SK-N-SH (cell line): Measurements from ENCODE around the gene RELCH. TPM values are rescaled to one million over a fixed set of nuclear protein-coding genes. Genes with fewer than 3 reads are reported as not detected.

Source experiments
- CTCF ChIA-PET: fragments of 300-600, 350-600 bp; formaldehyde crosslinking; extraction: SDS; loops from one replicate; lab custom pipeline; 2021; lab: Yijun Ruan, JAX
- POLR2A ChIA-PET: fragments of 350-600 bp; sonication (Branson Sonifier 250); formaldehyde crosslinking; extraction: SDS; loops from one replicate; lab custom pipeline; 2020; ENCODE audit warnings: antibody characterized with exemption, inconsistent platforms; lab: Yijun Ruan, JAX
- DNase-seq: peaks from one replicate; pipeline ENCODE4 v3.0.0; 2012
- H2AFZ ChIP-seq: fragments of 200-600 bp; sonication (generic); 2 replicates; pipeline ENCODE4 v1.8.1; 2016; ENCODE audit warnings: antibody characterized with exemption, mild to moderate bottlenecking, low read depth
- H3F3A ChIP-seq: fragments of 200-600 bp; sonication (generic); replicated peaks from 2 replicates; pipeline ENCODE3; 2016; ENCODE audit warnings: antibody characterized with exemption, mild to moderate bottlenecking; ENCODE audit not compliant: insufficient read depth
- H3K27ac ChIP-seq, 2 experiments: fragments of 200-500 bp in 1 of 2; fragments of 200-600 bp in 1 of 2; sonication (Bioruptor generic) in 1 of 2; sonication (generic), shearing (Covaris generic) in 1 of 2; 2 replicates each; pipeline versions ENCODE4 v1.5.1 to v1.6.1; 2014 to 2016; ENCODE audit warnings: low read depth in 2 of 2, inconsistent platforms in 1 of 2, low read length in 1 of 2, mild to moderate bottlenecking in 1 of 2, mixed read lengths in 1 of 2
- H3K27me3 ChIP-seq: fragments of 200-600 bp; sonication (generic), shearing (Covaris generic); 2 replicates; pipeline ENCODE4 v1.6.1; 2016; ENCODE audit warnings: mixed run types; ENCODE audit not compliant: insufficient read depth
- H3K36me3 ChIP-seq, 2 experiments: fragments of 200-500 bp in 1 of 2; fragments of 200-600 bp in 1 of 2; sonication (Bioruptor generic) in 1 of 2; sonication (generic) in 1 of 2; replicated peaks in 1 of 2; 2 replicates each; pipeline versions ENCODE3 to v1.5.1; 2014 to 2016; ENCODE audit warnings: low read length in 1 of 2, mild to moderate bottlenecking in 1 of 2; ENCODE audit not compliant: insufficient read depth in 2 of 2, control insufficient read depth in 1 of 2
- H3K4me1 ChIP-seq, 2 experiments: fragments of 200-500 bp in 1 of 2; fragments of 200-600 bp in 1 of 2; sonication (Bioruptor generic) in 1 of 2; sonication (generic), shearing (Covaris generic) in 1 of 2; 2 replicates each; pipeline versions ENCODE4 v1.5.1 to v1.6.1; 2014 to 2016; ENCODE audit warnings: low read depth in 1 of 2, low read length in 1 of 2, mixed run types in 1 of 2; ENCODE audit not compliant: insufficient read depth in 2 of 2, control insufficient read depth in 1 of 2
- H3K4me2 ChIP-seq: fragments of 200-600 bp; sonication (generic), shearing (Covaris generic); 2 replicates; pipeline ENCODE4 v1.6.1; 2017; ENCODE audit warnings: mixed run types
- H3K4me3 ChIP-seq, 2 experiments: fragments of 200-500 bp in 1 of 2; fragments of 200-600 bp in 1 of 2; sonication (Bioruptor generic) in 1 of 2; sonication (generic), shearing (Covaris generic) in 1 of 2; 2 replicates each; pipeline versions ENCODE4 v1.5.1 to v1.8.1; 2014 to 2016; ENCODE audit warnings: low read depth in 2 of 2, inconsistent platforms in 1 of 2, low read length in 1 of 2, mild to moderate bottlenecking in 1 of 2, mixed read lengths in 1 of 2, moderate library complexity in 1 of 2
- H3K79me2 ChIP-seq: fragments of 200-600 bp; sonication (generic); 2 replicates; pipeline ENCODE4 v1.8.1; 2017; ENCODE audit warnings: mild to moderate bottlenecking; ENCODE audit not compliant: insufficient read depth
- H3K9ac ChIP-seq: fragments of 200-600 bp; sonication (generic); 2 replicates; pipeline ENCODE4 v1.6.1; 2017; ENCODE audit warnings: mixed run types
- H3K9me2 ChIP-seq: fragments of 200-600 bp; sonication (generic); 2 replicates; pipeline ENCODE4 v1.6.1; 2017; ENCODE audit warnings: mixed run types
- H3K9me3 ChIP-seq: fragments of 200-600 bp; sonication (generic); 2 replicates; pipeline ENCODE4 v1.6.1; 2017; ENCODE audit warnings: mixed run types, mild to moderate bottlenecking, moderate library complexity
- H4K20me1 ChIP-seq: fragments of 200-600 bp; sonication (generic); 2 replicates; pipeline ENCODE4 v1.6.1; 2017; ENCODE audit warnings: mild to moderate bottlenecking, mixed run types; ENCODE audit not compliant: insufficient read depth
- CTCF ChIP-seq: fragments of 200-600 bp; sonication (generic); IDR thresholded peaks from 2 replicates; pipeline ENCODE4 v1.6.1; 2017; ENCODE audit warnings: antibody characterized with exemption, mild to moderate bottlenecking, moderate library complexity
- EZH2phosphoT487 ChIP-seq: fragments of 200-600 bp; sonication (generic); IDR thresholded peaks from 2 replicates; pipeline ENCODE4 v1.6.1; 2017; ENCODE audit warnings: low read depth, mixed run types, mild to moderate bottlenecking, antibody characterized with exemption, moderate library complexity, borderline replicate concordance
- FOSL2 ChIP-seq: IDR thresholded peaks from 2 replicates; pipeline ENCODE4 v1.4.0; 2012; ENCODE audit warnings: low read depth, mild to moderate bottlenecking, moderate library complexity, borderline replicate concordance
- FOXJ3 ChIP-seq: sonication (generic); formaldehyde crosslinking; IDR thresholded peaks from 2 replicates; pipeline ENCODE4 v1.5.1; 2020; ENCODE audit warnings: mild to moderate bottlenecking, missing genetic modification reagents
- FOXM1 ChIP-seq: IDR thresholded peaks from 2 replicates; pipeline ENCODE4 v1.4.0; 2012; ENCODE audit warnings: low read depth, mild to moderate bottlenecking
- GABPA ChIP-seq: IDR thresholded peaks from 2 replicates; pipeline ENCODE4 v1.4.0; 2012; ENCODE audit warnings: low read depth, mild to moderate bottlenecking
- GATA2 ChIP-seq: sonication (generic); formaldehyde crosslinking; IDR thresholded peaks from 2 replicates; pipeline ENCODE4 v1.5.0; 2020; ENCODE audit warnings: mild to moderate bottlenecking, missing genetic modification reagents
- MAX ChIP-seq: IDR thresholded peaks from 2 replicates; pipeline ENCODE4 v1.4.0; 2012; ENCODE audit warnings: low read depth
- MEF2A ChIP-seq: IDR thresholded peaks from 2 replicates; pipeline ENCODE4 v1.4.0; 2012; ENCODE audit warnings: low read depth, borderline replicate concordance
- MXI1 ChIP-seq: IDR thresholded peaks from 2 replicates; pipeline ENCODE4 v1.6.1; 2012; ENCODE audit warnings: mild to moderate bottlenecking, low read depth, low read length, improper control_type of control experiment
- NFIC ChIP-seq: IDR thresholded peaks from 2 replicates; pipeline ENCODE4 v1.4.0; 2012; ENCODE audit warnings: borderline replicate concordance
- POLR2AphosphoS5 ChIP-seq: IDR thresholded peaks from 2 replicates; pipeline ENCODE4 v1.6.1; 2012; ENCODE audit warnings: low read depth, low read length
- RCOR1 ChIP-seq: fragments of 150-350 bp; IDR thresholded peaks from 2 replicates; pipeline ENCODE4 v1.6.1; 2017; ENCODE audit warnings: antibody characterized with exemption, low read length
- TAF1 ChIP-seq: IDR thresholded peaks from 2 replicates; pipeline ENCODE4 v1.6.1; 2012; ENCODE audit warnings: low read depth, mild to moderate bottlenecking, low read length, moderate library complexity, borderline replicate concordance
- ZBTB33 ChIP-seq: IDR thresholded peaks from 2 replicates; pipeline ENCODE4 v1.4.0; 2012; ENCODE audit warnings: low read depth, borderline replicate concordance
- WGBS: methylation state at CpG from one replicate; pipeline ENCODE4 v1.1.6; 2017; ENCODE audit warnings: low lambda C conversion rate; 5-methylcytosine and 5-hydroxymethylcytosine counted together
- polyA plus RNA-seq, 3 experiments: library from polyadenylated mRNA; depleted of rRNA; stranded (reverse); fragments of >200 nt; gene quantifications; 2 replicates each; pipeline ENCODE4 v1.2.3, GENCODE V29; 2012

RELCH gene
- polyA plus RNA-seq, 1 of the 3 experiments (the other 2 are of a cell fraction) = 7.4 TPM

GRCh38 chr18:62175521-62175920, 11.5 kb upstream of the RELCH start:
- Histone ChIP-seq H2AFZ (no peak overlapping the region), H3K36me3 (no peaks in the 10 kb centered on the region), H3K27me3 (no peaks in the 10 kb centered on the region), H3K9me2 (no peaks in the 10 kb centered on the region), H3K79me2 (peaks cover 3% of the 10 kb centered on the region; the same call in 1 of the 2 replicates), H3K9me3 (no peaks in the 10 kb centered on the region), H3K27ac (no peak overlapping the region), H3K4me3 (no peak overlapping the region), H3K4me2 (no peak overlapping the region), H3K4me1 (no peaks in the 10 kb centered on the region), H3K9ac (no peak overlapping the region), H4K20me1 (no peaks in the 10 kb centered on the region), H3F3A (no peaks in the 10 kb centered on the region)
- POLR2A ChIA-PET = no interaction called here
- TF ChIP-seq FOXM1 (no peak), TAF1 (no peak)
- DNase-seq = no peak
- CTCF ChIA-PET = interaction anchor here (1.2 to 1.4 kb wide), 3 partner anchors 12 to 408 kb away, joined by 3 to 5 read pairs (median 4); partner anchors contain the start of genes PIGN and RELCH
- 98% methylated on average over 3 of the region's 3 CpGs for WGBS

- ChIA-PET POLR2A (no interaction called here), CTCF (interaction anchor here (0.7 to 1.8 kb wide), 2 partner anchors 72 to 397 kb away, joined by 3 to 7 read pairs; no protein-coding TSS in a partner anchor)
- Histone ChIP-seq H3F3A (no peaks in the 10 kb centered on the region), H3K27me3 (no peaks in the 10 kb centered on the region), H3K4me3 (no peak overlapping the region), H3K4me1 (no peaks in the 10 kb centered on the region), H3K79me2 (peaks cover 3% of the 10 kb centered on the region; the same call in 1 of the 2 replicates), H2AFZ (no peak overlapping the region), H3K9me2 (no peaks in the 10 kb centered on the region), H3K36me3 (no peaks in the 10 kb centered on the region), H3K4me2 (no peak overlapping the region), H4K20me1 (no peaks in the 10 kb centered on the region), H3K9me3 (no peaks in the 10 kb centered on the region), H3K9ac (no peak overlapping the region), H3K27ac (no peak overlapping the region)
- no peak for TF ChIP-seq FOSL2
- TF ChIP-seq FOXJ3 (CRISPR knock-in tag) = no peak
- no peak for TF ChIP-seq ZBTB33
- no peak for TF ChIP-seq MEF2A
- TF ChIP-seq CTCF = no peak
- TF ChIP-seq NFIC = no peak
- no peak for TF ChIP-seq MXI1
- no peak for TF ChIP-seq GABPA
- no peak for TF ChIP-seq GATA2 (CRISPR knock-in tag)
- TF ChIP-seq EZH2phosphoT487 = no peak
- no peak for TF ChIP-seq MAX
- no peak for TF ChIP-seq POLR2AphosphoS5
- no peak for TF ChIP-seq RCOR1
- DNase-seq = no peak
- 75% methylated on average over 3 of the region's 3 CpGs for WGBS
Measured at GRCh38 chr18:62177271-62177670, 9.8 kb upstream of the RELCH start.
